H9 (cell line): ENCODE results near the gene S100Z. TPM values are rescaled to one million over a fixed set of nuclear protein-coding genes. Genes with fewer than 3 reads are reported as not detected.

Experiments used
- DNase-seq: peaks from one replicate; pipeline ENCODE4 v3.0.0-alpha.2; 2017
- H2AFZ ChIP-seq: one replicate; pipeline ENCODE4 v1.6.1; 2013; ENCODE audit warnings: mild to moderate bottlenecking, low read length, control low read depth, moderate library complexity
- H2AK5ac ChIP-seq: 2 replicates; pipeline ENCODE4 v1.6.1; 2013; ENCODE audit warnings: low read length, control low read depth, mixed read lengths; ENCODE audit not compliant: insufficient read length
- H2BK120ac ChIP-seq: one replicate; pipeline ENCODE4 v1.6.1; 2013; ENCODE audit warnings: low read depth, mild to moderate bottlenecking, low read length, control low read depth, inconsistent platforms; ENCODE audit not compliant: poor library complexity, severe bottlenecking
- H2BK12ac ChIP-seq: 2 replicates; pipeline ENCODE4 v1.6.1; 2013; ENCODE audit warnings: low read length, control low read depth, mixed read lengths, low read depth; ENCODE audit not compliant: insufficient read length
- H2BK15ac ChIP-seq: 2 replicates; pipeline ENCODE4 v1.6.1; 2013; ENCODE audit warnings: low read depth, low read length, control low read depth
- H2BK20ac ChIP-seq: one replicate; pipeline ENCODE4 v1.6.1; 2013; ENCODE audit warnings: low read depth, mild to moderate bottlenecking, low read length, control low read depth, inconsistent platforms; ENCODE audit not compliant: poor library complexity, severe bottlenecking
- H2BK5ac ChIP-seq: 2 replicates; pipeline ENCODE4 v1.6.1; 2013; ENCODE audit warnings: low read length, control low read depth, mixed read lengths; ENCODE audit not compliant: insufficient read length
- H3K14ac ChIP-seq: 2 replicates; pipeline ENCODE4 v1.6.1; 2013; ENCODE audit warnings: low read length, control low read depth; ENCODE audit not compliant: insufficient read depth
- H3K18ac ChIP-seq: 2 replicates; pipeline ENCODE4 v1.6.1; 2013; ENCODE audit warnings: low read depth, mild to moderate bottlenecking, mixed read lengths, low read length, control low read depth; ENCODE audit not compliant: insufficient read length
- H3K23ac ChIP-seq: 2 replicates; pipeline ENCODE4 v1.6.1; 2013; ENCODE audit warnings: low read length, control low read depth, mixed read lengths, low read depth; ENCODE audit not compliant: insufficient read length
- H3K23me2 ChIP-seq: 2 replicates; pipeline ENCODE4 v1.6.1; 2013; ENCODE audit warnings: low read depth, mild to moderate bottlenecking, mixed read lengths, low read length, control low read depth; ENCODE audit not compliant: insufficient read length, poor library complexity, severe bottlenecking
- H3K27ac ChIP-seq: 2 replicates; pipeline ENCODE4 v1.5.1; 2013; ENCODE audit warnings: low read length, control low read depth, mixed read lengths, low read depth; ENCODE audit not compliant: insufficient read length
- H3K27me3 ChIP-seq: 2 replicates; pipeline ENCODE4 v1.6.1; 2013; ENCODE audit warnings: low read length, control low read depth, inconsistent platforms; ENCODE audit not compliant: insufficient read depth
- H3K4ac ChIP-seq: 2 replicates; pipeline ENCODE4 v1.6.1; 2013; ENCODE audit warnings: low read depth, mild to moderate bottlenecking, control low read depth, inconsistent platforms, low read length, moderate library complexity
- H3K4me1 ChIP-seq: 2 replicates; pipeline ENCODE4 v1.6.1; 2013; ENCODE audit warnings: low read length, control low read depth, inconsistent platforms; ENCODE audit not compliant: insufficient read depth
- H3K4me2 ChIP-seq: 2 replicates; pipeline ENCODE4 v1.6.1; 2013; ENCODE audit warnings: low read length, control low read depth, mixed read lengths; ENCODE audit not compliant: insufficient read length, insufficient read depth
- H3K56ac ChIP-seq: 2 replicates; pipeline ENCODE4 v1.6.1; 2013; ENCODE audit warnings: low read depth, mild to moderate bottlenecking, mixed read lengths, low read length, control low read depth; ENCODE audit not compliant: insufficient read length
- H3K79me1 ChIP-seq: 2 replicates; pipeline ENCODE4 v1.6.1; 2013; ENCODE audit warnings: low read depth, mild to moderate bottlenecking, moderate library complexity, low read length, control low read depth, inconsistent platforms; ENCODE audit not compliant: insufficient read depth, poor library complexity, severe bottlenecking
- H3K79me2 ChIP-seq: 2 replicates; pipeline ENCODE4 v1.6.1; 2013; ENCODE audit warnings: low read length, control low read depth, inconsistent platforms; ENCODE audit not compliant: insufficient read depth
- H3K9ac ChIP-seq: 2 replicates; pipeline ENCODE4 v1.6.1; 2013; ENCODE audit warnings: low read length, control low read depth, mixed read lengths; ENCODE audit not compliant: insufficient read length; ENCODE audit errors: extremely low read depth
- H3K9me3 ChIP-seq: one replicate; pipeline ENCODE4 v1.6.1; 2013; ENCODE audit warnings: low read depth, low read length, inconsistent platforms; ENCODE audit not compliant: control insufficient read depth
- H3T11ph ChIP-seq: one replicate; pipeline ENCODE4 v1.6.1; 2013; ENCODE audit warnings: mild to moderate bottlenecking, low read length, control low read depth, inconsistent platforms
- H4K20me1 ChIP-seq: one replicate; pipeline ENCODE4 v1.6.1; 2013; ENCODE audit not compliant: control insufficient read depth, insufficient read length, insufficient read depth
- H4K5ac ChIP-seq: 2 replicates; pipeline ENCODE4 v1.6.1; 2013; ENCODE audit warnings: low read depth, mild to moderate bottlenecking, mixed read lengths, low read length, control low read depth; ENCODE audit not compliant: insufficient read length
- H4K8ac ChIP-seq: replicated peaks from 2 replicates; pipeline ENCODE4 v1.6.1; 2013; ENCODE audit warnings: low read length, control low read depth, mixed read lengths, low read depth; ENCODE audit not compliant: insufficient read length
- H4K91ac ChIP-seq: 2 replicates; pipeline ENCODE4 v1.6.1; 2013; ENCODE audit warnings: low read depth, mild to moderate bottlenecking, moderate library complexity, mixed read lengths, low read length, control low read depth; ENCODE audit not compliant: insufficient read length
- H3K27ac Mint-ChIP-seq, 3 experiments: 2 replicates in 2 of 3; 3 replicates in 1 of 3; pipeline ENCODE4 v1.8.0; 2020 to 2021; ENCODE audit warnings: mixed read lengths in 3 of 3, mild to moderate bottlenecking in 1 of 3, moderate library complexity in 1 of 3
- H3K27me3 Mint-ChIP-seq: 2 replicates; pipeline ENCODE4 v1.8.0; 2021; ENCODE audit warnings: low read depth, mild to moderate bottlenecking, moderate library complexity, mixed read lengths
- H3K36me3 Mint-ChIP-seq, 3 experiments: 2 replicates in 2 of 3; 3 replicates in 1 of 3; pipeline ENCODE4 v1.8.0; 2020 to 2021; ENCODE audit warnings: low read depth in 3 of 3, mixed read lengths in 3 of 3; ENCODE audit not compliant: insufficient read depth in 1 of 3
- H3K4me1 Mint-ChIP-seq, 2 experiments: 2 replicates each; pipeline ENCODE4 v1.8.0; 2020; ENCODE audit warnings: mixed read lengths in 2 of 2
- H3K4me3 Mint-ChIP-seq, 2 experiments: 2 replicates in 1 of 2; 3 replicates in 1 of 2; pipeline ENCODE4 v1.8.0; 2020 to 2021; ENCODE audit warnings: mild to moderate bottlenecking in 2 of 2, mixed read lengths in 2 of 2, moderate library complexity in 1 of 2
- H3K9me3 Mint-ChIP-seq, 2 experiments: 2 replicates in 1 of 2; 3 replicates in 1 of 2; pipeline ENCODE4 v1.8.0; 2020; ENCODE audit warnings: mild to moderate bottlenecking in 2 of 2, mixed read lengths in 2 of 2, moderate library complexity in 1 of 2
- WGBS: extraction: QIAGEN DNeasy Blood & Tissue Kit; methylation state at CpG from one replicate; pipeline ENCODE4 v1.1.7; 2013; ENCODE audit warnings: missing lambda C conversion rate, low lambda C conversion rate, mixed read lengths; ENCODE audit not compliant: insufficient read length; ENCODE audit errors: extremely low coverage; 5-methylcytosine and 5-hydroxymethylcytosine counted together
- total RNA-seq: library from RNA; stranded (reverse); gene quantifications from 2 replicates; pipeline ENCODE4 v1.2.1, GENCODE V29; 2021
- TF ChIP-seq, protein P1 (sequence below): fragments of 200-600 bp; sonication (generic); conservative IDR thresholded peaks from 3 replicates; pipeline ENCODE4 v1.8.0; 2021; ENCODE audit warnings: antibody characterized with exemption, mild to moderate bottlenecking

S100Z gene
- total RNA-seq, 1 experiment from 2014 or later, result not detected

DNA sequence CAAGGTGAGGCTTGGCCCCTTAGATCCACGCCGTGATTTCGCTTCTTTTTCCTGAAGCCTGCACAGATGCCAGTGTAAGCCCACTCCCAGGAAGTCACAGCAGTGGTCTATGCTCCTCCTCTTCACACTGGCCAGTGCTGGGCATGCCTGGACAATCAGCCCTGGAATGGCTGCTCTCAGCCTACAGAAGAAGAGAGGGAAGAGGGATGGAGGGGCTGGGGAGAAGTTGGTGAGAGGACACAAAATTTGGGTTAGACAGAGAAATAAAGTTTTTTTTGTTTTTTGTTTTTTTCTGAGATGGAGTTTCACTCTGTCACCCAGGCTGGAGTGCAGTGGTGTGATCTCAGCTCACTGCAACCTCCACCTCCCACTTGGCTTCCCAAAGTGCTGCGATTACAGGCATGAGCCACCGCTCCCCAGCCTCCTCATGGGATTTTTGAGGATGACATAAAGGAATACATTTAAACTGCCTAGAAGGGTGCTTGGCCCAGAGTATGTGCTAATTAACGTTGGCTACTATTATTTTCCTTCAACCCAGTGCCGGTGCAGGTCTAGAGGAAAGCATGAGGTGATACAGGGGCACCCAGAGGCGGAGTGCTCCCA lies 830 bp downstream of the S100Z start:
- Histone ChIP-seq H4K5ac (no peak overlapping the region), H3K27ac (no peak overlapping the region), H4K8ac (no peak overlapping the region), H3K56ac (no peak overlapping the region), H4K91ac (no peak overlapping the region), H3K79me2 (no peaks in the 10 kb centered on the region), H3K79me1 (no peaks in the 10 kb centered on the region), H3K23me2 (no peaks in the 10 kb centered on the region), H2BK120ac (no peak overlapping the region), H2BK15ac (no peak overlapping the region), H2BK5ac (no peak overlapping the region), H3K4ac (no peak overlapping the region), H3K9ac (no peak overlapping the region), H3K9me3 (peaks cover 9% of the 10 kb centered on the region), H3T11ph (no peak overlapping the region), H2BK20ac (no peak overlapping the region), H3K23ac (no peak overlapping the region), H3K14ac (no peak overlapping the region; the same call in 1 of the 2 replicates), H3K27me3 (no peaks in the 10 kb centered on the region), H2AK5ac (no peak overlapping the region), H2AFZ (no peak overlapping the region), H3K18ac (no peak overlapping the region), H3K4me2 (no peak overlapping the region), H2BK12ac (no peak overlapping the region), H4K20me1 (no peaks in the 10 kb centered on the region), H3K4me1 (no peaks in the 10 kb centered on the region)
- H3K36me3 Mint-ChIP-seq, result peaks cover 8 to 28% (median 16%) of the 10 kb centered on the region in 3 experiments
- no peak overlapping the region for H3K4me3 Mint-ChIP-seq
- H3K9me3 Mint-ChIP-seq, result peaks cover 22 to 24% of the 10 kb centered on the region in 2 experiments
- no CpG with 5 or more reads among the region's 8 CpGs for WGBS
- DNase-seq, result no peak
- H3K27me3 Mint-ChIP-seq, result no peaks in the 10 kb centered on the region; the same call in 1 of the 2 replicates
- peaks cover 8 to 10% of the 10 kb centered on the region in 2 experiments for H3K4me1 Mint-ChIP-seq
- TF ChIP-seq, protein P1, sequence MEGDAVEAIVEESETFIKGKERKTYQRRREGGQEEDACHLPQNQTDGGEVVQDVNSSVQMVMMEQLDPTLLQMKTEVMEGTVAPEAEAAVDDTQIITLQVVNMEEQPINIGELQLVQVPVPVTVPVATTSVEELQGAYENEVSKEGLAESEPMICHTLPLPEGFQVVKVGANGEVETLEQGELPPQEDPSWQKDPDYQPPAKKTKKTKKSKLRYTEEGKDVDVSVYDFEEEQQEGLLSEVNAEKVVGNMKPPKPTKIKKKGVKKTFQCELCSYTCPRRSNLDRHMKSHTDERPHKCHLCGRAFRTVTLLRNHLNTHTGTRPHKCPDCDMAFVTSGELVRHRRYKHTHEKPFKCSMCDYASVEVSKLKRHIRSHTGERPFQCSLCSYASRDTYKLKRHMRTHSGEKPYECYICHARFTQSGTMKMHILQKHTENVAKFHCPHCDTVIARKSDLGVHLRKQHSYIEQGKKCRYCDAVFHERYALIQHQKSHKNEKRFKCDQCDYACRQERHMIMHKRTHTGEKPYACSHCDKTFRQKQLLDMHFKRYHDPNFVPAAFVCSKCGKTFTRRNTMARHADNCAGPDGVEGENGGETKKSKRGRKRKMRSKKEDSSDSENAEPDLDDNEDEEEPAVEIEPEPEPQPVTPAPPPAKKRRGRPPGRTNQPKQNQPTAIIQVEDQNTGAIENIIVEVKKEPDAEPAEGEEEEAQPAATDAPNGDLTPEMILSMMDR, result no peak
- no peak overlapping the region for H3K27ac Mint-ChIP-seq
